Hepatocyte (in vitro differentiated cells): ENCODE results near the gene DDC. TPM values are rescaled to one million over a fixed set of nuclear protein-coding genes. Genes with fewer than 3 reads are reported as not detected.

ENCODE experiments used
- DNase-seq: peaks from one replicate; pipeline ENCODE4 v3.0.0-alpha.2; 2016; ENCODE audit warnings: low spot score
- H2AFZ ChIP-seq: fragments of 200-600 bp; sonication (generic); 2 replicates; pipeline ENCODE4 v1.6.0; 2016; ENCODE audit warnings: antibody characterized with exemption, mild to moderate bottlenecking
- H3K27ac ChIP-seq: fragments of 200-600 bp; sonication (generic); 2 replicates; pipeline ENCODE4 v1.5.1; 2016; ENCODE audit warnings: mild to moderate bottlenecking
- H3K27me3 ChIP-seq: fragments of 200-600 bp; sonication (generic); 2 replicates; pipeline ENCODE4 v1.6.1; 2016
- H3K36me3 ChIP-seq: fragments of 200-600 bp; sonication (generic); replicated peaks from 2 replicates; pipeline ENCODE4 v1.5.1; 2016; ENCODE audit warnings: low read depth; ENCODE audit not compliant: insufficient read depth
- H3K4me1 ChIP-seq: fragments of 200-600 bp; sonication (generic); 2 replicates; pipeline ENCODE4 v1.5.1; 2016; ENCODE audit warnings: mild to moderate bottlenecking, moderate library complexity; ENCODE audit not compliant: insufficient read depth
- H3K4me2 ChIP-seq: fragments of 200-600 bp; sonication (generic); 2 replicates; pipeline ENCODE4 v1.6.0; 2016
- H3K4me3 ChIP-seq: fragments of 200-600 bp; sonication (generic); 2 replicates; pipeline ENCODE4 v1.5.1; 2016; ENCODE audit warnings: mild to moderate bottlenecking
- H3K79me2 ChIP-seq: fragments of 200-600 bp; sonication (generic); 2 replicates; pipeline ENCODE4 v1.6.0; 2017; ENCODE audit warnings: mild to moderate bottlenecking
- H3K9me2 ChIP-seq: fragments of 200-600 bp; sonication (generic); replicated peaks from 2 replicates; pipeline ENCODE4 v1.6.0; 2017; ENCODE audit warnings: mild to moderate bottlenecking; ENCODE audit not compliant: insufficient read depth
- H3K9me3 ChIP-seq: fragments of 200-600 bp; sonication (generic); 2 replicates; pipeline ENCODE4 v1.5.1; 2016; ENCODE audit warnings: low read depth, mild to moderate bottlenecking
- H4K20me1 ChIP-seq: fragments of 200-600 bp; sonication (generic); 2 replicates; pipeline ENCODE4 v1.6.0; 2016; ENCODE audit warnings: mild to moderate bottlenecking; ENCODE audit not compliant: insufficient read depth, poor library complexity, severe bottlenecking
- EZH2 ChIP-seq: fragments of 200-600 bp; sonication (generic); IDR thresholded peaks from 2 replicates; pipeline ENCODE4 v1.6.1; 2016; ENCODE audit warnings: antibody characterized with exemption, mild to moderate bottlenecking, borderline replicate concordance
- EZH2phosphoT487 ChIP-seq: fragments of 200-600 bp; sonication (generic); IDR thresholded peaks from one replicate; pipeline ENCODE4 v1.6.1; 2018; ENCODE audit warnings: antibody characterized with exemption, mild to moderate bottlenecking, low read depth, moderate library complexity; ENCODE audit not compliant: unreplicated experiment, severe bottlenecking
- WGBS: methylation state at CpG from one replicate; pipeline ENCODE4 v1.1.6; 2016; ENCODE audit warnings: low lambda C conversion rate; ENCODE audit errors: missing lambda C conversion rate; 5-methylcytosine and 5-hydroxymethylcytosine counted together
- polyA plus RNA-seq: library from polyadenylated mRNA; unstranded; fragments of >200 nt; fragmentation: Nextera tagmentation; extraction: Ambion mirVana; gene quantifications from 2 replicates; pipeline ENCODE4 v1.2.1, GENCODE V29; 2016
- total RNA-seq: library from RNA; depleted of rRNA; stranded (reverse); fragments of >200 nt; gene quantifications from 2 replicates; pipeline ENCODE4 v1.2.3, GENCODE V29; 2014
- TF ChIP-seq, protein P1 (sequence below): fragments of 200-600 bp; sonication (generic); IDR thresholded peaks from 2 replicates; pipeline ENCODE4 v1.5.1; 2016; ENCODE audit warnings: antibody characterized with exemption, mild to moderate bottlenecking; ENCODE audit not compliant: poor library complexity

Gene DDC
- total and polyA plus RNA-seq, 2 experiments from 2014 or later, result 42.4 to 56.1 TPM

DNA sequence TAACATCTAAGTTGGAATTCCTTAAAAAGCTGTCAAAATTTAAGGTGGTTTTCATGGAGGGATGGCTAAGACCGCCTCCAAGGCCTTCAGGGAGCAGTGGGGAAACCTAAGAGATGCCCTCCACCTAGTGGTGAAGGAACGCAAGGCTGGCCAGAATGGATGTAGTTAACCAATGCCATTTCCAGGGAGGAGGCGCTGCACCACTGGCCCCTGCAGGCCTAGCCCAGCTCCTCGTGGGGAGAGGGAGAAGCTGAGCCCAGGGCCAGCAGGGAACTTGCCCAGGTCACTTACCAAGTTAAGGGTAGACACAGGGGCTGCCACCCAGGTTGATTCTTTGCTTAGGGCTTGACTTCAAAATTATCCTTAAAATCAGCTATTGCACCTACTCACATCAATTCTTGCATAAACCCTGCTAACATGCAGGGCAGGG, 147.1 kb downstream of the DDC start:
- H3K9me3 ChIP-seq, result no peaks in the 10 kb centered on the region
- TF ChIP-seq EZH2 (no peak), EZH2phosphoT487 (no peak)
- TF ChIP-seq, protein P1, sequence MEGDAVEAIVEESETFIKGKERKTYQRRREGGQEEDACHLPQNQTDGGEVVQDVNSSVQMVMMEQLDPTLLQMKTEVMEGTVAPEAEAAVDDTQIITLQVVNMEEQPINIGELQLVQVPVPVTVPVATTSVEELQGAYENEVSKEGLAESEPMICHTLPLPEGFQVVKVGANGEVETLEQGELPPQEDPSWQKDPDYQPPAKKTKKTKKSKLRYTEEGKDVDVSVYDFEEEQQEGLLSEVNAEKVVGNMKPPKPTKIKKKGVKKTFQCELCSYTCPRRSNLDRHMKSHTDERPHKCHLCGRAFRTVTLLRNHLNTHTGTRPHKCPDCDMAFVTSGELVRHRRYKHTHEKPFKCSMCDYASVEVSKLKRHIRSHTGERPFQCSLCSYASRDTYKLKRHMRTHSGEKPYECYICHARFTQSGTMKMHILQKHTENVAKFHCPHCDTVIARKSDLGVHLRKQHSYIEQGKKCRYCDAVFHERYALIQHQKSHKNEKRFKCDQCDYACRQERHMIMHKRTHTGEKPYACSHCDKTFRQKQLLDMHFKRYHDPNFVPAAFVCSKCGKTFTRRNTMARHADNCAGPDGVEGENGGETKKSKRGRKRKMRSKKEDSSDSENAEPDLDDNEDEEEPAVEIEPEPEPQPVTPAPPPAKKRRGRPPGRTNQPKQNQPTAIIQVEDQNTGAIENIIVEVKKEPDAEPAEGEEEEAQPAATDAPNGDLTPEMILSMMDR, result peak; percentile 89
- DNase-seq, result peak; percentile 89
- H3K27me3 ChIP-seq, result no peaks in the 10 kb centered on the region
- H3K4me3 ChIP-seq, result no peak overlapping the region
- 6% methylated on average over 4 of the region's 4 CpGs for WGBS
- no peaks in the 10 kb centered on the region for H3K4me1 ChIP-seq
- H3K4me2 ChIP-seq, result no peak overlapping the region
- no peak overlapping the region for H3K27ac ChIP-seq
- no peaks in the 10 kb centered on the region for H4K20me1 ChIP-seq
- no peak overlapping the region for H2AFZ ChIP-seq
- no peaks in the 10 kb centered on the region for H3K79me2 ChIP-seq
- no peaks in the 10 kb centered on the region for H3K9me2 ChIP-seq
- H3K36me3 ChIP-seq, result no peaks in the 10 kb centered on the region

DNA sequence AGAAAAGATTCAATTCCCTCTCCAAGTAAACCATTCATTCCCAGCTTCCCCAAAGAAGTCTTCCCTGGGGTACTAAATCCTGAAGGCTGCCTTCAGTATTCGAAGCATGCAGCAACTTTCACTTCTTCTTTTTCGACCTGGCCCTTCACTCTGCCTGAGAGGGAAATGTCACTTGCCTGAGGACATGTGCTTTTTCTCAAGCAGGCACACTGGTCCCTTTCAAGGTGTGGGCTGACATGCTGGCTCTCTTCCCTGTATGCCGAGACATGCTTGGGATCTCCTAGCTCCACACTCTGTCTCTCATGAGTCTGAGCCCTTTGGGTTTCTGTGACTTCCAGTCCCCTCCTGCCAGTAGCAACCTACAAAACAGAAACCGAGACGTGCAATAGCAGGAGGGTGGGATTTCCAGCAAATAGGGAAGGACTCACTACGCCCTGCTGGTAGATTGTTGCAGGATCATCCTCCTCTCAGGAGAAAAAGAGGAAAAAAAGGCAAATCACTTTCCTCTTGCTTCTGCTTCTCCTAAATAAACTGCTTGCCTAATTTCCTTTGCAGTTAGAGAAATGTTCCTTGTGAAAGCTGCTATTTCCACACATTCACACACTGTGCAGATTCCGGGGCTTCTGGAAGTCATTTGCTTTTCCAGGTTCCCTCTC, 148.6 kb downstream of the DDC start:
- WGBS, result 77% methylated on average over 7 of the region's 7 CpGs
- H3K4me1 ChIP-seq, result no peaks in the 10 kb centered on the region
- H4K20me1 ChIP-seq, result no peaks in the 10 kb centered on the region
- no peak overlapping the region for H3K4me3 ChIP-seq
- H2AFZ ChIP-seq, result no peak overlapping the region
- H3K9me3 ChIP-seq, result no peaks in the 10 kb centered on the region
- H3K9me2 ChIP-seq, result no peaks in the 10 kb centered on the region
- TF ChIP-seq EZH2phosphoT487, result no peak
- TF ChIP-seq, protein P1, result no peak
- TF ChIP-seq EZH2, result no peak
- H3K4me2 ChIP-seq, result no peak overlapping the region
- H3K27ac ChIP-seq, result no peak overlapping the region
- no peaks in the 10 kb centered on the region for H3K79me2 ChIP-seq
- no peak for DNase-seq
- no peaks in the 10 kb centered on the region for H3K27me3 ChIP-seq
- no peaks in the 10 kb centered on the region for H3K36me3 ChIP-seq

DNA sequence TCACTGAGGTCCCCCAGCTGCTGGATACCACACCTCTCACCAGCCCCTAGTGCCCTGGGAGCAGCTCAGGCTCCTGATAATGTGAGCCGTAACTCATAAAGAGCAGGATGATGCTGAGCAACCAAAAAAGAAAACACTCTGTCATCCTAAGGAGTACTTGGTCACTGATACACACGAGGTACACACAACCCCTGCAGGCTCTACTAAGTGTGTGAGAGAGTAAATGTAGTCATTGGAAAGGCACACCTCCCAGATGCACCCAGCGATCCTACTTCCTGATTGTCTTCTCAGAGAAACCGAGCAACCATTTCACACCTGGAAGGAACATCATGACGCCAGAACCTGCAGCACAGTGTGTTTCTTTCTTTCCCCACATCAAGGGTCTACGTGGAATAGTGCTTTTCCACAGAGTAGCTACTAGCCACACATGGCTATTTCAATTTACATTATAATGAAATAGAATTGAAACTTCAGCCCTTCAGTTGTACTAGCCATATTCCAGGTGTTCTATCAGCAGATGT, 149.3 kb downstream of the DDC start:
- no peaks in the 10 kb centered on the region for H3K27me3 ChIP-seq
- TF ChIP-seq EZH2phosphoT487, result no peak
- TF ChIP-seq, protein P1, result no peak
- no peak for TF ChIP-seq EZH2
- H3K9me3 ChIP-seq, result no peaks in the 10 kb centered on the region
- H3K36me3 ChIP-seq, result no peaks in the 10 kb centered on the region
- no peaks in the 10 kb centered on the region for H4K20me1 ChIP-seq
- no peak overlapping the region for H3K27ac ChIP-seq
- H3K9me2 ChIP-seq, result no peaks in the 10 kb centered on the region
- H3K79me2 ChIP-seq, result no peaks in the 10 kb centered on the region
- no peak for DNase-seq
- 85% methylated on average over 6 of the region's 6 CpGs for WGBS
- no peaks in the 10 kb centered on the region for H3K4me1 ChIP-seq
- H2AFZ ChIP-seq, result no peak overlapping the region
- H3K4me2 ChIP-seq, result no peak overlapping the region
- no peak overlapping the region for H3K4me3 ChIP-seq
